Myocyte (in vitro differentiated cells): Measurements from ENCODE around the gene SPEM2. TPM values are rescaled to one million over a fixed set of nuclear protein-coding genes. Genes with fewer than 3 reads are reported as not detected.

Source experiments
- DNase-seq: peaks from one replicate; pipeline ENCODE4 v3.0.0-alpha.2; 2012; ENCODE audit warnings: low read depth
- total RNA-seq: library from RNA; depleted of rRNA; stranded (reverse); fragments of >200 nt; gene quantifications from 2 replicates; pipeline ENCODE4 v1.2.3, GENCODE V29; 2014

Gene SPEM2
- total RNA-seq, 1 donor from 2014 or later: not detected

DNA sequence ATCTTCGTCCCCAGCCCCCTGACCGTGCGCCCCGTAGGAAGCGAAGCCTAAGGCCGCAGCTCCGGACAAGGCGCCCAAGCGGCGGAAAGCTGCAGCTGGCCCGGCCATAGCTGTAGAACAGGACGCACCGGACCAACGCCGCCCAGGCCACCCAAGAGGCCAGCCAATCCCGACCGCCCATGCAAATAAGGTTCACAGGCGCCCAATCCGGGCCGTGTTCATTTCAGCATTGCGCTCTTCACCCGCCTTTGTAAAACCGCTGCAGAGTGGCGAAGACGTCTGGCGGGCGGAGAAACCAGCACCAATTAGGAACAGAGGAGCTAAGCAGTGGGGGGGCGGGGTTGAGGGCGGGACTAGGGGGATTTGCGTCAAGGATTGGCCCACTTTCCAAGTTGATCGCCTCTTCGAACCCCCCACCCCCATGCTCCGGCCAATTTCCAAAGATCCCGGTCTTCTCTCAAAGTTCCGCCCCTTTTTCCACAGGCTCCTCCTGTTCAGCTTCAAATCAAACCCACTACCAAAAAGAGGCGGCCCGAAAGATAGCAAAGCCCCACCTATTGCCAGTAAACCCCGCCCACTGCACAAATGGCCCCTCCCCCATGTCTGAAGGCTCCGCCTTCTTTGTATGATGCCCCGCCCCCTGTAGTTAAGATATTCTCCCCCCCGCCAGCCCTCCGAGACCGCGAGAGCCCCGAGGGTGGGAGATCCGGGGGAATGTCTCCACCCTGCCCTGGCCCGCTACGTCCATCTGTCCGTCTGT, 21.3 kb upstream of the SPEM2 start, which contains the start of gene TMEM256:
TMEM256 (minus strand) TSS at position 121 of the 760 bp plus-strand sequence; CDS start at position 108, 13 bp downstream.
- DNase-seq: peak; percentile 100

GRCh38 chr17:7404737-7405349, 20.6 kb upstream of the SPEM2 start:
- no peak for DNase-seq

DNA sequence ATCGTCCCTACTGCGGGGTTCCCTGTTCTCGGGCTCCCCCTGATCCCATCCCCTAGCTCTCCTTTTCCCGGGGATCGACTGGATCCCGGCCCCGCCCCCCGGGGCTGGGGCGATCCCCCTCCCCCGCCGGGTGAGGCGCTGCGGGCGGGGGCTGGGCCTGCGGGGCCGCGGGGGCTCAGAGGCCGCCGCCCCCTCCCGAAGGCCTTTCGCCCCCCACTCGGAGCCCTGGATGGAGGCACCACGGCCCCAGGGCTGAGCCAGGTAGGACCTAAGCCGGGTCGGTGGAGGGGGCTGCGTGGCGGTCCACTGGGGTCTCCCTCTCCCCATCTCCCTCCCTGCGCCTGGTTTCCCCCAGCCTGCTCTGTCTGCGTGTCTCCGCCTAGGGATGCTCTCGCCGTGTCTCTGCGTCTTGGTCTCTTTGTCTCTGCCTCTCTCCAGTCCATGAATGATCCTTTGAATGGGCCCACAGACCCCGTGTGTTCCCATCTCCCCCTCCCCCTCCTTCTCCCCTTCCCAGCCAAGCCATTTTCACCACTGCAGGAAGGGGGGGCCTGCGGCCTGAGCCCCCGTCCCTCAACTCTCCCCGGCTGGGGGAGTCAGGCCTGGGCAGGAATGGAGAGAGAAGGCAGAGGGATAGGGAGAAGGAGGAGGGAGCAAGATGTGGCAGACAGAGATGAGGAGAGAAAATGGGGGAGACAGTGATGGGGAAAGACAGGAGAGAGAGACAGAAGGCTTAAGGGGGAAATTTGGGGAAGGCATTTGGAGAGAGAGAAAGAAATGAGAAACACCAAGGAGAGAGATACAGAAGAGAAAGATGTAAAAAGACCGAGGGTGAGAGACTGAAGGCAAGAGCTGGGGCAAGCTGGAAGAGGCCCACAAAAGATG, 19.8 kb upstream of the SPEM2 start:
- DNase-seq: no peak

DNA sequence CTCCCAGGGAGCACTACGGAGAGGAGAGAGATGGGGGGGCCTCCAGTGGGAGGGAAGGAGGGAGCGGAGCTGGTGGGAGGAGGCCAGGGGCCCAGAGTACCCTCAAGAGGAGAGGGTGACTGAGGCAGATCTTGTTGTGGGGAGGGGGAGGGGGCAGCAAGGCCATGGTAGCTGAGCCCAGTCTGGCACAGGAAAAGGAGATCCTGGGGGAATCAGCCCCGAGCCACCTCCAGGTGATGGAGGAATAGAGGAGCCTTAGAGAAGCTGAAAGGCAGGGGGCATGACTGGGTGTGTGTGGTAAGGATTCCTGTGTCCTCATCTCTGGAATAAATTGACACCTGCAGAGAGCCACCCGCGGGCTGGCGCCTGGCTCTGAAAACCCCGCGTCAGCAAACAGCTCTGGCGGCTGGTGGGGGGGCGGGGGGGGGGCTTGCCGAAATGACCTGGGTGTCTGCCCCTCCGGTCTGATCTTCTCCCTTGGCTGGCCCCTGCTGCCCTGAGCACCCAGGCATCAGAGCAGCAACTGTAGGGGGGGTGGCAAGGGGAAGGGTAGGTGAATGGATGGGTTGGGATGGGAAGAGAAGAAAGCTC, 19.1 kb upstream of the SPEM2 start:
- no peak for DNase-seq

GRCh38 chr17:7407082-7407481, 18.3 kb upstream of the SPEM2 start:
- DNase-seq: no peak

- no peak for DNase-seq
These were observed 17.7 kb upstream of the SPEM2 start, which contains the start of gene NLGN2 for GRCh38 chr17:7407485-7408251. NLGN2 (plus strand) TSS chr17:7407845; CDS start chr17:7408256, 411 bp downstream.

DNA sequence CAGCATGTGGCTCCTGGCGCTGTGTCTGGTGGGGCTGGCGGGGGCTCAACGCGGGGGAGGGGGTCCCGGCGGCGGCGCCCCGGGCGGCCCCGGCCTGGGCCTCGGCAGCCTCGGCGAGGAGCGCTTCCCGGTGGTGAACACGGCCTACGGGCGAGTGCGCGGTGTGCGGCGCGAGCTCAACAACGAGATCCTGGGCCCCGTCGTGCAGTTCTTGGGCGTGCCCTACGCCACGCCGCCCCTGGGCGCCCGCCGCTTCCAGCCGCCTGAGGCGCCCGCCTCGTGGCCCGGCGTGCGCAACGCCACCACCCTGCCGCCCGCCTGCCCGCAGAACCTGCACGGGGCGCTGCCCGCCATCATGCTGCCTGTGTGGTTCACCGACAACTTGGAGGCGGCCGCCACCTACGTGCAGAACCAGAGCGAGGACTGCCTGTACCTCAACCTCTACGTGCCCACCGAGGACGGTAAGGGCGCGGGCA, 17.1 kb upstream of the SPEM2 start:
- no peak for DNase-seq

DNA sequence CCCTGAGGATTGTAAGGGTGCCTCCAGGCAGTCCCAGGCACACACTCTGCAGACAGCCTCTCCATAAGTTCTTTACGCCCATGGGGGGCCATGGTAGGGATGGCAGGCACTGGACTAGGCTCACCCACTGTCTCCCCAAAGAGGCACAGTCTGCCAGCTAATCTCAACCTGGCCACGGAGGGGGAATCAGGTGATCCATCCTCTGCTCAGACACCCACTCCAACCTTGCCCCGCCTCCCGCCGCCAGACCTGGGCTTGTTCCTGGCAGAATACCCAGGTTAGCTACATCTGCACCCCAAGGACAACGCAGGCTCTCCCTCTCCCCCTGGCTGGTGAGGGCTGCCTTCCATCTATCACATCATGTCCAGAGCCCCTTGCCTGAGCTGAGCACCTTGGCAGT, 16.6 kb upstream of the SPEM2 start:
- DNase-seq: no peak

- no peak for DNase-seq
These were observed 15.7 kb upstream of the SPEM2 start for GRCh38 chr17:7409716-7410115.

DNA sequence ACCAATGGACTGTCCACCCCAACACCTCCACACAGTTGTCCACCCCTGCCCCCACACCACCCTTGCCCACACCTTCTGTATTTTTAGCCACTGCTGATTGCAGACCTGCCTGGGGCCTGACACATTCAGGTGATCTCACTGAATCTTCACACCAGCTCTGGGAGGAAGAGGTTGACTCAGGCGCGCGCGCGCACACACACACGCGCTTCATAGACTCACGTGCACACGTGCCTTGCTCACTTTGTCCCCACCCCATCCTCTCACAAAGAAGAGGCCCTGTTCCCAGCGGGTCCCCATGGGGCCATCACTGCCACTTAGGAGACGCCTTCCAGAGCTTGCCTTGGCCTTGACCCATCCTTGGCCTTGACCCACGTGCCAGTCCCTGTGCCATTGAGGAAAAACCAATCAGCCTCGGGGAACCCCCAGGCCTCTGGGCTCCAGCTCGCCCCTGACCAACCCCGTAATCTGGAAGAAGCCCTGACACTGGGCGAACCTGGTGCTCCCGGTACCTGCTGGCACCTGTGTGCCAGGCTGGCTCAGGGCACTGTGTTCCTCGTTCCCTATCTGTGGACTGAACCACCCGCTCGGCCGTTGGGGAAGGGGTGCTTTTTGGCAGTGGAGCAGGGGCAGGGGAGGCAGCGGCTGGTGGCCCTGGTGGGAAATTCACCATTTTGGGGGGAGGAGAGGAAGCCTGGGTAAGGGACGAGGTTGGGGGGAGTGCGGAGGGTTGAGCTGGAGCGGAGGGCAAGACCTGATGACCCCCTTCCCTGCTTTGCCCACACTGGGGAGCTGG, 14.6 kb upstream of the SPEM2 start:
- DNase-seq: no peak

GRCh38 chr17:7411427-7411750, 14.0 kb upstream of the SPEM2 start:
- DNase-seq: no peak

DNA sequence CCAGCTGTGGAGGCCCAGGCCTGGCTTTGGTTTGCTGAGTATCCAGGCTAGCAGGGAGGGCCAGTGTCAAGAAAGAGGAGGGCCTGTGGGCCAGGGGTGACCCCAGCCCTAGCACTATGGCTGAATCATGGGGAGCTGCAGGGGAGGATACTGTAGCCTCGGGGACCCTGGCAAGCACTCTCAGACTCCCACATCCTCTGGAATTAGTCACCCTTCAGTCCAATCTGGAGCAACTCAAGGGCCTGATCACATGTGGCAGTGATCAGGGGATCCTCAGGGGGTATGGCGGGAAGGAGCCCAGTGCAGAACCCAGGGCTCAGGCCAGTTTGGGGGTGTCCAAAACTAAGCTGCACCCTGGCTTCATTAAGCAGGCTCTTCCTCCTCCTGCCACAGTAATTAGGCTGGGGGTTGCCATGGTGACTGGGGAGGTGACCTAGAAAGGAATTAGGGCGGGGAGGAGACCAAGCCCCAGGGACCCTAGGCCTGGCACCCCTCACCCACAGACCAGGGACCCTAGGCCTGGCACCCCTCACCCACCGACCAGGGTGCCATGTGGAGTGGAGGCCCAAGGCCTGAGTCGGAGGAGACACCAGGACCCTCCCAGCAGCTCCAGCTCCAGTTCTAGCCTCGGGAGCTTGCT, 11.9 kb upstream of the SPEM2 start:
- no peak for DNase-seq

GRCh38 chr17:7414837-7415236, 10.6 kb upstream of the SPEM2 start:
- DNase-seq: no peak

DNA sequence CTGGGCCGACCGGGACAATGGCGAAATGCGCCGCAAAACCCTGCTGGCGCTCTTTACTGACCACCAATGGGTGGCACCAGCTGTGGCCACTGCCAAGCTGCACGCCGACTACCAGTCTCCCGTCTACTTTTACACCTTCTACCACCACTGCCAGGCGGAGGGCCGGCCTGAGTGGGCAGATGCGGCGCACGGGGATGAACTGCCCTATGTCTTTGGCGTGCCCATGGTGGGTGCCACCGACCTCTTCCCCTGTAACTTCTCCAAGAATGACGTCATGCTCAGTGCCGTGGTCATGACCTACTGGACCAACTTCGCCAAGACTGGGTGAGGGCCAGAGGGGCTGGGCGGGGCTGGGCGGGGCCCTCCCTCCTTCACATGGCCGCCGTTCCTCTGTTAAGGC, 9.6 kb upstream of the SPEM2 start:
- no peak for DNase-seq

DNA sequence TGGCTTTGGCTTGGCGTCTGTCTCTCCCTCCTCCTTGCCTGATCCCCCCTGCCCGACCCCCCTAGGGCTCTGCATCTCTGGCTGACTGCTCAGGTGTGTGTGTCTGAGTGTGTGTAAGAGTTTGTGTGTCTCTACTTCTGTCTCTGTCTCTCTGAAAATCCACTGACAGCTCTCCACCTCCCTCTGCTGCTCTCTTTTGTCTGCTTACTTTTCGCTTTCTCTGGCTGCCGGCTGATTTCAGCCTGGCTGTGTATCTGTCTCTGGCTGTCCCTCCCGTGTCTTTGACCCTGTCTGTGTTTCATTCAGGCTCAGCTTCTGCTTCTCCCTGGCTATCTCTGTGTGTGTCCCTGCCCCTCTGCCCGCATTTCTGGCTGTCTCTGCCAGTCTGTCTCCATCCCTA, 9.1 kb upstream of the SPEM2 start:
- no peak for DNase-seq

DNA sequence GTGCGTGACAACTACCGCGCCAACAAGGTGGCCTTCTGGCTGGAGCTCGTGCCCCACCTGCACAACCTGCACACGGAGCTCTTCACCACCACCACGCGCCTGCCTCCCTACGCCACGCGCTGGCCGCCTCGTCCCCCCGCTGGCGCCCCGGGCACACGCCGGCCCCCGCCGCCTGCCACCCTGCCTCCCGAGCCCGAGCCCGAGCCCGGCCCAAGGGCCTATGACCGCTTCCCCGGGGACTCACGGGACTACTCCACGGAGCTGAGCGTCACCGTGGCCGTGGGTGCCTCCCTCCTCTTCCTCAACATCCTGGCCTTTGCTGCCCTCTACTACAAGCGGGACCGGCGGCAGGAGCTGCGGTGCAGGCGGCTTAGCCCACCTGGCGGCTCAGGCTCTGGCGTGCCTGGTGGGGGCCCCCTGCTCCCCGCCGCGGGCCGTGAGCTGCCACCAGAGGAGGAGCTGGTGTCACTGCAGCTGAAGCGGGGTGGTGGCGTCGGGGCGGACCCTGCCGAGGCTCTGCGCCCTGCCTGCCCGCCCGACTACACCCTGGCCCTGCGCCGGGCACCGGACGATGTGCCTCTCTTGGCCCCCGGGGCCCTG, 8.3 kb upstream of the SPEM2 start:
- DNase-seq: no peak

- no peak for DNase-seq
These were observed 6.8 kb upstream of the SPEM2 start for GRCh38 chr17:7418472-7419152.
